Uterus (tissue), 4 donors: ENCODE data around the gene DGKD. TPM values are rescaled to one million over a fixed set of nuclear protein-coding genes. Genes with fewer than 3 reads are reported as not detected.
A peak's percentile ranks its signal among the peaks of the same experiment; 100 is the strongest.

Experiments
- DNase-seq, 2 donors: peaks; one replicate each; pipeline ENCODE4 v3.0.0-alpha.2; 2019 to 2020
- H3K27ac ChIP-seq, 2 donors: fragments of 200-600 bp; sonication (generic); 1 replicate in 1 of 2; 2 replicates in 1 of 2; pipeline ENCODE4 v1.5.1; 2016 to 2018
- H3K27me3 ChIP-seq, 2 donors: fragments of 200-600 bp; sonication (generic); one replicate each; pipeline ENCODE4 v1.5.1; 2018 to 2019; ENCODE audit warnings: control low read depth in 1 of 2
- H3K36me3 ChIP-seq, 2 donors: fragments of 200-600 bp; sonication (generic); one replicate each; pipeline ENCODE4 v1.5.1; 2019; ENCODE audit warnings: control low read depth in 1 of 2
- H3K4me1 ChIP-seq, 2 donors: fragments of 200-600 bp; sonication (generic); one replicate each; pipeline ENCODE4 v1.5.1; 2018 to 2019; ENCODE audit warnings: control low read depth in 1 of 2
- H3K4me3 ChIP-seq, 2 donors: fragments of 200-600 bp; sonication (generic); 1 replicate in 1 of 2; 2 replicates in 1 of 2; pipeline ENCODE4 v1.5.1; 2018 to 2019; ENCODE audit warnings: mild to moderate bottlenecking in 1 of 2
- H3K9me3 ChIP-seq, 2 donors: fragments of 200-600 bp; sonication (generic); one replicate each; pipeline ENCODE4 v1.5.1; 2019; ENCODE audit warnings: control low read depth in 1 of 2
- POLR2A ChIP-seq, 2 donors: fragments of 450-650 bp; IDR thresholded peaks; one replicate each; pipeline ENCODE4 v1.6.1; 2016; ENCODE audit warnings: antibody characterized with exemption in 2 of 2, mild to moderate bottlenecking in 1 of 2, moderate library complexity in 1 of 2
- intact Hi-C: fragments of 100-400 bp; cut with DNase I; formaldehyde crosslinking; loops from one replicate; pipeline ENCODE4 v1.15.1; 2023; ENCODE audit warnings: low total_unique reads
- total RNA-seq, 4 donors: library from RNA; depleted of rRNA in 3 of 4; stranded (reverse); fragments of >200 nt in 3 of 4; gene quantifications; one replicate each; pipeline versions ENCODE4 v1.1.0 to v1.2.4, GENCODE V29; 2014 to 2023
- TF ChIP-seq, protein P1 (sequence below), 4 experiments: fragments of 200-600 bp in 2 of 4; fragments of 450-650 bp in 2 of 4; sonication (generic) in 2 of 4; IDR thresholded peaks; one replicate each; pipeline ENCODE4 v1.5.1; 2016 to 2019; ENCODE audit warnings: antibody characterized with exemption in 4 of 4, mild to moderate bottlenecking in 2 of 4, moderate library complexity in 1 of 4
- donor health status: DM: yes; HTN: yes; CAD: no.

DGKD gene
- total RNA-seq, 4 donors from 2014 or later, result 5.0 to 46.1 (median 28.0) TPM

DNA sequence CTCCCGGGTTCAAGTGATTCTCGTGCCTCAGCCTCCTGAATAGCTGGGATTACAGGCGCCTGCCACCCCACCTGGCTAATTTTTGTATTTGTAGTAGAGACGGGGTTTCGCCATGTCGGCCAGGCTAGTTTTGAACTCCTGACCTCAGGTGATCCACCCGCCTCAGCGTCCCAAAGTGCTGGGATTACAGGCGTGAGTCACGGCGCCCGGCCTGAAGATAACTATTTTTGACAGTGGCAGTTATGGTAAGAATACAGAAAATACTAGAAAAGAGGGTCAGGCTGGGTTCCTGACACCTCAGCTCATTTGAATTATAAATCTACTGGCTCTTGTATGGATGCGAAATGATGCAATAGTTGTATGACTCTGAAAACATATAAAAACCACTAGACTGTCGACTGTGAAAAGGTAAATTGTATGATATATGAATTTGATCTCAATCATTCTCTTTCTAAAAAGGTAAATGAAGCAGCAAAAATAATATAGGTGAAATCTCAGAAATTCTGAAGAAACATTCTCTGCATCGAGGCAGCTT lies 11.1 kb upstream of the DGKD start:
- Histone ChIP-seq H3K4me3 (no peak overlapping the region), H3K9me3 (no peaks in the 10 kb centered on the region), H3K4me1 (no peaks in the 10 kb centered on the region), H3K27me3 (no peaks in the 10 kb centered on the region), H3K27ac (no peak overlapping the region), H3K36me3 (no peaks in the 10 kb centered on the region)
- intact Hi-C loops, result no loop called here
- TF ChIP-seq, protein P1, sequence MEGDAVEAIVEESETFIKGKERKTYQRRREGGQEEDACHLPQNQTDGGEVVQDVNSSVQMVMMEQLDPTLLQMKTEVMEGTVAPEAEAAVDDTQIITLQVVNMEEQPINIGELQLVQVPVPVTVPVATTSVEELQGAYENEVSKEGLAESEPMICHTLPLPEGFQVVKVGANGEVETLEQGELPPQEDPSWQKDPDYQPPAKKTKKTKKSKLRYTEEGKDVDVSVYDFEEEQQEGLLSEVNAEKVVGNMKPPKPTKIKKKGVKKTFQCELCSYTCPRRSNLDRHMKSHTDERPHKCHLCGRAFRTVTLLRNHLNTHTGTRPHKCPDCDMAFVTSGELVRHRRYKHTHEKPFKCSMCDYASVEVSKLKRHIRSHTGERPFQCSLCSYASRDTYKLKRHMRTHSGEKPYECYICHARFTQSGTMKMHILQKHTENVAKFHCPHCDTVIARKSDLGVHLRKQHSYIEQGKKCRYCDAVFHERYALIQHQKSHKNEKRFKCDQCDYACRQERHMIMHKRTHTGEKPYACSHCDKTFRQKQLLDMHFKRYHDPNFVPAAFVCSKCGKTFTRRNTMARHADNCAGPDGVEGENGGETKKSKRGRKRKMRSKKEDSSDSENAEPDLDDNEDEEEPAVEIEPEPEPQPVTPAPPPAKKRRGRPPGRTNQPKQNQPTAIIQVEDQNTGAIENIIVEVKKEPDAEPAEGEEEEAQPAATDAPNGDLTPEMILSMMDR (IDR thresholded peaks at IDR 0.05), result no peak
- TF ChIP-seq POLR2A (IDR thresholded peaks at IDR 0.05), result no peak
- DNase-seq, result no peak

DNA sequence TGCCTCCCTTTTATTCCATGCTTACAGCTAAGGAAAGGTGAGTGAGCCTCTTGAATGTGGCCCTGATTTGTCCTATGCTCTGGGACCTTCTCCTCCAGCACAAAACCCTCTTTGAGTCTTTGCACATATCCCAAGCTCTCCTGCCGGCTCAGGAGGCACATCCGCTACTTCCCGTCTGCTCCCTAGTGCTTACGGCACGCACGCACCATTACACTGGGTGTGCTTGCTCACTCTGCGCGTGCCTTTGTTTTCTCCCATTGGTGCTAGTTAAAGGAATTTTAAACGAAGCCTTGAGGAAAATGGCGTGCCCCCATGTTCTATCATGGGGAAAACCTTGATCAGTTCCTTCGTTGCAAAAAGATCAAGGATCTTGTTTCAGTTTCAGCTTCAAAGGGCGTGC lies 7.9 kb upstream of the DGKD start:
- no peak overlapping the region for H3K4me3 ChIP-seq
- H3K9me3 ChIP-seq, result no peaks in the 10 kb centered on the region
- DNase-seq, result no peak
- H3K27me3 ChIP-seq, result no peaks in the 10 kb centered on the region
- H3K27ac ChIP-seq, result no peak overlapping the region
- intact Hi-C loops, result no loop called here
- no peaks in the 10 kb centered on the region for H3K4me1 ChIP-seq
- no peaks in the 10 kb centered on the region for H3K36me3 ChIP-seq
- TF ChIP-seq, protein P1 (IDR thresholded peaks at IDR 0.05), result no peak
- TF ChIP-seq POLR2A (IDR thresholded peaks at IDR 0.05), result no peak

DNA sequence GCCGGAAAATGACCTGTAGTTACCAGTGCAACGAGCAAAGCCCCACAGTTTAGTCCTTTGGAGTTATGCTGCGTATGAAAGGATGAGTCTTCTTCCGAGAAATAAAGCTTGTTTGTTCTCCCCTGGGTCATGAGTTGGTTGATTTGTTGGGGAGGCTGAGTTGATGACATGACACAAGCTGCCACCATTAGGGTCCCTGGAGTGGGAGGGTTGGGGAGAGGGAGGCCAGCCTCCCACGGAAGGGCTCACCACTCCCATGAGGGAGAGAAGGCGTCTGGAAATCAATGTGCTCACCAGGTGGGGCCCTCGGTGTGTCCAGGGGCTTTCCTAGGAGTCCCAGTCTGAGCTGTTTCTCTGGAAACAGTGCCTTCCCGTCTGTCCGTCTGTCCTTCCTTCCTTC lies 7.4 kb upstream of the DGKD start:
- Histone ChIP-seq H3K4me3 (no peak overlapping the region), H3K27me3 (no peaks in the 10 kb centered on the region), H3K36me3 (no peaks in the 10 kb centered on the region), H3K9me3 (no peaks in the 10 kb centered on the region), H3K27ac (no peak overlapping the region), H3K4me1 (no peaks in the 10 kb centered on the region)
- DNase-seq, result no peak
- no peak for TF ChIP-seq POLR2A (IDR thresholded peaks at IDR 0.05)
- TF ChIP-seq, protein P1 (IDR thresholded peaks at IDR 0.05), result no peak
- intact Hi-C loops, result no loop called here

DNA sequence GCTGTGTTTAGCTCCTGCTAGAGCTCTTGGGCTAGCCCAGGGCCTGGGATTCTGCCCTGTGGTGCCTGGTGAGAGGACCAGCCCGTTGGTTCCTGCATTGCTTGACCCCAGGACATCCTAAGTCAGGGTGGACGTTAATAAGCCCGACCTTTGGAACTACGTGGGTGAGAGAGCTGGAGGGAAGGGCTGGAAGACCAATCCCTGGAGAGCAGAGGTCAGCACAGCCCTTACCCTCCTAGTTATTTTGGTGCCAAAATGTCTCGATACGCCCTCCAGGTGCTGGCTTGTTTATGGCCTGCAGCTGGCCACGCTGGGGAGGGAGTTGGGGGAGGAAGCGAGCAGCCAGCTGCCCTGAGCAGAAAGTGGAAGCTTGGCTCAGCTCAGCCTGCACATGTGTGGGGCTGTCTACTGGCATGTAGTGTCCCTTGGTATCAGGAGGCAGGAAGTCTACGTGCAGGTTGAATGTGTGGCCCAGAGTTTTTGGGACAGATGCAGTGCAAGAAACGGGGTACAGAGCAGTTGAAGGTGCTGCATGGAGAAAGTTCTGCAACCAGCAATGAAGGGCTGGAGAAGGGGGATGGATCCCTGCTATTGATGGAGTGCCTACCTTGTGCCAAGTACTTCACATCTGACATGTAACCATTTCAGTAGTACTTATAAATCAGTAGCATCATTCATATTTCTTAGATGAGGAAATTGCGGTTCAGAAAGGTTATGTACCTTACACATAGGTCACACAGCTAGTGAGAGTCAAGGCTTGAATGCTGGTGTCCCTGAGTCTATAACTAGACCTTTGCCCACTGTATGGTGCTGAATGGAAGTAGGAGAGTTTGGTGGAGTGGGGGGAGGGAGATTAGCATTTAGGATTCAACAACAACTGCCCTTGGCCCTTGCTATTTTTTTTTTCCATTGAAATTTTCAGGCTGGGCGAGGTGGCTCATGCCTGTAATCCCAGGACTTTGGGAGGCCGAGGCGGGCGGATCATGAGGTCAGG lies 5.0 kb upstream of the DGKD start:
- DNase-seq, result peak; percentile 39 to 47
- no peak overlapping the region for H3K4me3 ChIP-seq
- no peaks in the 10 kb centered on the region for H3K27me3 ChIP-seq
- no peaks in the 10 kb centered on the region for H3K9me3 ChIP-seq
- TF ChIP-seq, protein P1 (IDR thresholded peaks at IDR 0.05), result no peak
- no peak for TF ChIP-seq POLR2A (IDR thresholded peaks at IDR 0.05)
- H3K36me3 ChIP-seq, result no peaks in the 10 kb centered on the region
- intact Hi-C loops, result no loop called here
- H3K4me1 ChIP-seq, result no peaks in the 10 kb centered on the region
- H3K27ac ChIP-seq, result no peak overlapping the region

DNA sequence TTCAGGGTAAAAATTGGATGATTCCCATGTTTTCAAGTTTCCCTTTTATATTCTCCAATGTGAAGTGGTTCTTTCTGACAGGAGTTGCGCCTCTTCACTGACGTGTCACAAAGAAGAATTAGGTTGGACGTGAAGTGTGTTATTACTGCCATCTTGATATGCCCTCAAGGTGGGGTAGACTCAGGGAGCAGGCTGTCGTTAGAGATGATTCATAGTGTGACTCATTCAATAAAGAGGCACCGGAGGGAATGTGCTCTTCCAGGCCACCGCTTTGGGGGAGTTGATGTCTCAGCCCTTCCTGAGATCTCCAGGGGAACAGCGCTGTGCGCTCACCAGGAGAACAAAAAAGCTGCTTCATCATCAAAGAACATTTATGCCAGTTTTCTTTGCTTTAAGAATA lies 3.6 kb upstream of the DGKD start:
- no peak overlapping the region for H3K27ac ChIP-seq

More for the DNA sequence above, 3.6 kb upstream of the DGKD start:
- no peak overlapping the region for H3K4me3 ChIP-seq
- DNase-seq, result peak; percentile 38 to 39
- no peaks in the 10 kb centered on the region for H3K27me3 ChIP-seq
- H3K9me3 ChIP-seq, result no peaks in the 10 kb centered on the region
- intact Hi-C loops, result loop anchor here (10.0 kb wide), 1 partner anchor 746 kb away; no protein-coding TSS in a partner anchor
- H3K36me3 ChIP-seq, result no peaks in the 10 kb centered on the region
- TF ChIP-seq, protein P1 (IDR thresholded peaks at IDR 0.05), result no peak
- no peak for TF ChIP-seq POLR2A (IDR thresholded peaks at IDR 0.05)
- H3K4me1 ChIP-seq, result peaks cover under 1 to 7% of the 10 kb centered on the region in 2 donors
